ENCODE results near the gene ARMH2.
"Not testable (repeated sequence)": the region's sequence is repeated elsewhere in the genome, so short reads cannot be mapped to it uniquely, and the experiment has no call there.

ARMH2 gene

DNA sequence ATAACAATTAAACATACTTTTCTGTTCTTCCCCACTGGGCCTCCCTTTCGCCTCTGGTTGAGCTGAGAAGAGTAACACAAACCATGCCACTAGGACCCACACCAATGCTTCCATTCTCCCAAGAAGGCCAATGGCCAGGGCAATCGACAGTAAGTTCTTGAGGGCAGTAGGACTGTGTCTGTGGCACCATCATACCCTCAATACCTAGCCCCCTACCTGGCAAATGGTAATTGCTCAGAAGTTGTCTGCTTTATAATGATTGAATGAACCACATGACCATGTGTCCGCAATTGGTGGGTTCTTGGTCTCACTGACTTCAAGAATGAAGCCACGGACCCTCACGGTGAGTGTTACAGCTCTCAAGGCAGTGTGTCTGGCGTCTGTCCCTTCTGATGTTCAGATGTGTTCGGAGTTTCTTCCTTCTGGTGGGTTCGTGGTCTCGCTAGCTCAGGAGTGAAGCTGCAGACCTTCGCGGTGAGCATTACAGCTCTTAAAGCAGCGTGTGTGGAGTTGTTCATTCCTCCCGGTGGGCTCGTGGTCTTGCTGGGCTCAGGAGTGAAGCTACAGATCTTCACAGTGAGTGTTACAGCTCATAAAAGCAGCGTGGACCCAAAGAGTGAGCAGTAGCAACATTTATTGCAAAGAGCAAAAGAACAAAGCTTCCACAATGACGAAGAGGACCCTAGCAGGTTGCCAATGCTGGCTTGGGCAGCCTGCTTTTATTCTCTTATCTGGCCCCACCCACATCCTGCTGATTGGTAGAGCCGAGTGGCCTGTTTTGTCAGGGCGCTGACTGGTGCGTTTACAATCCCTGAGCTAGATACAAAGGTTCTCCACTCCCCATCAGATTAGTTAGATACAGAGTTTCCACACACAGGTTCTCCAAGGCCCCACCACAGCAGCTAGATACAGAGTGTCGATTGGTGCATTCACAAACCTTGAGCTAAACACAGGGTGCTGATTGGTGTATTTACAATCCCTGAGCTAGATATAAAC lies 33.6 kb downstream of the ARMH2 start:
- not testable (repeated sequence) for DNase-seq (ENCODE audit: low read depth in 3 of 3)

DNA sequence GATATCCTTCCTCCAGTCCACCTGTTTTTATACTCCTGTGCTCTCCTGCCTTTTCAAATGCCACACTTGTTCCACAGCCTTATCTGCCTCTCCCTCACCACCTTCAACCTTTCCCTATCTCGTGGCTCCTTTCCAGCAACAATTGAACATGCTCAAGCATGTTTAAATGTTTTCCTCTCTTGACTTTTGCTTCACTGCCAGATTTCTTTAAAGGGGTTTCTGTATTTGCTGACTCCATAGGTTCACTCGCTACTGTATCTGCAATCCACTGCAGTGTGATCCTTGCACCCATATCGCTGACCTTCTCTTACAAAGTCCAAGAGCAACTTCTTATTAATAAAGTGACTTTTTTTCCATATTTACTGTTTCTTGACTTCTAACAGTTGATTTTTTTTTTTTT lies 35.1 kb downstream of the ARMH2 start:
- DNase-seq (ENCODE audit: low read depth in 3 of 3): no peak

DNA sequence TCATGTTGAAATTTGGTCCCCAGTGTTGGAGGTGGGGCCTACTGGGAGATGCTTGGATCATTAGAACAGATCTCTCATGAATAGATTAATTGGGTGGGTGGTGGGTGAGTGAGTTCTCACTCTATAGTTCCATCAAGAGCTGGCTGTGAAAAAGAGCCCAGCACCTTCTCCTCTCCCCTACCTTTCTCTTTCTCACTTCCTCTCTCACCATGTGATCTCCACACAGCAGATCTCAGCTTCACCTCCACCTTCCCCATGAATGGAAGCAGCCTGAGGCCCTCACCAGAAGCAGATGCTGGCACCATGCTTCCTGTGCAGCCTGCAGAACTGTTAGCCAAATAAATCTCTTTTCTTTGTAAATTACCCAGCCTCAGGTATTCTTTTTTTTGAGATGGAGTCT lies 36.9 kb downstream of the ARMH2 start:
- no peak for DNase-seq (ENCODE audit: low read depth in 3 of 3)

DNA sequence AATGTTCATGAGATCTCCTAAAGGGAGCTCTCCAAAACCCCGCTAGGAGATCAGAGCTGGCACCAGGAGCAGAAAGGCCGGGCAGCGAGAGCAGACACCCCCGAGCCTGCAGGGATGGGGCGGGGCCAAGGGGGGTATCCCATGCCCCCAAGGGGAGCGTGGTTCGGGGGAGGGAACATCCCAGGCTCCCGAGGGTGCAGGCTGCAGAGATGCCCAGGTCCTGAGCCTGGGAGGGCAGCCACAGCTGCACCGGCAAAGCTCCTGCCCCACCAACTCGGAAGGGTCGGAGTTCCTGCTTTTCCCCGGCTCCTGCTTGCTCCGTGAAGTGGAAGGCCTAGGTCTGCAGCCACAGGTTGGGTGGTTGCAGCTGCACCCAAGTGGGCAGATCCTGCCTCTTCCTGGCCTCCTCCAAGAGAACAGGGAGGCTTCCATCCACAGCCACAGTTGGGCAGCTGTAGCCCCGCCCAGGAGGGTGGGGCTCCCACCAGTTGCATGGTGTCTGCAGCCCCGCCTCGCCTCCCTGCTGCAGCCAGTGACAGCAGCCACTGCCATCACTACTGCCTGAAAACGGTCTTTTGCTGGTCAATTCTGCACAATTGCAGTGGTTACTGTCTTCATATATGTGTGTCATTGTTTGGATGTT lies 37.4 kb downstream of the ARMH2 start:
- DNase-seq (ENCODE audit: low read depth in 3 of 3): no peak

DNA sequence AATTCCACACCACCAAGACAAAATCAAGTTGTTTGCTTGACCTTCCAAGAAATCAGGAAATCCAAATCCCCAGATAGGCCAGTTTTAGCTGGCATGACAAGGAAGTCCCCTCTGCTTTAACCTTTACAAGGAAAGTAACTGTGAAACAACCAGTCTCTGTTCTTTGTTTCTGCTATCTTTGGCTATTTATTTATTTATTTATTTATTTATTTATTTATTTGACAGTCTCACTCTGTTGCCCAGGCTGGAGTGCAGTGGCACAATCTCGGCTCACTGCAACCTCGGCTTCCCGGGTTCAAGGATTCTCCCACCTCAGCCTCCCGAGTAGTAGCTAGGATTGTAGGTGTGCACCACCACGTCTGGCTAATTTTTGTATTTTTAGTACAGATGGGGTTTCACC lies 38.5 kb downstream of the ARMH2 start:
- DNase-seq (ENCODE audit: low read depth in 3 of 3): no peak

DNA sequence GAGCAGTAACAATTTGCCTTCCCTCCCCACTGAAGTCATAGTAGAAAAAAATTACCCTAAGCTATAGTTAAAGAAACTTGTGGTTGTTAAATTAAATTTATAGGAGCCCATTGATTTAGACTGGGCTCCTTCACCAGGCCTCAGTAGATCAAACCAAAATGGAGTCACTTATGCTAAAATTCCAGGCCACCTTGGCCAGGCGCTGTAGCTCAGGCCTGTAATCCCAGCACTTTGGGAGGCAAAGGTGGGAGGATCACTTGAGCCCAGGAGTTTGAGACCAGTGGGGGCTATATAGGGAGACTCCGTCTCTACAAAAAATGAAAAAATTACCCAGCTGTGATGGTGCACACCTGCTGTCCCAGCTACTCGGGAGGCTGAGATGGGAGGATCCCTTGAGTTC lies 39.0 kb downstream of the ARMH2 start:
- DNase-seq (ENCODE audit: low read depth in 3 of 3): no peak

DNA sequence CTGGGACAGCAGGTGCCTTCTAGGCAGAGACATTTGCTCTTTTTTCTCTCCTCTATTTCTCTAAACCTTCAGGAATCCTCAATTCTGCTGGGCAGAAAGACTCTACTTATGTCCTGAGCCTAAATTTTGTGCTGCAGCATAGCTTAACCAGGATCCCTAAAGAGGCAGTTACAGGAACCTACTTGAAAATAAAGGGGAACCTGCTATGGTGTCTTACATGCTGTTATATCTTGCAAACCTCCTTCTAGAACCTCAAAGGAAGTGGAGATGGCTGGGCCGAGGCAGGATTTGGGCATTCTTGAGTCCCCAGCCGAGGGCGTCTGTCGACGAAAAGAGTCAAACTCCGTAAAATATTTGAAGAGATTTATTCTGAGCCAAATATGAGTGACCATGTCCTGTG lies 41.1 kb downstream of the ARMH2 start:
- DNase-seq (ENCODE audit: low read depth in 3 of 3): no peak

DNA sequence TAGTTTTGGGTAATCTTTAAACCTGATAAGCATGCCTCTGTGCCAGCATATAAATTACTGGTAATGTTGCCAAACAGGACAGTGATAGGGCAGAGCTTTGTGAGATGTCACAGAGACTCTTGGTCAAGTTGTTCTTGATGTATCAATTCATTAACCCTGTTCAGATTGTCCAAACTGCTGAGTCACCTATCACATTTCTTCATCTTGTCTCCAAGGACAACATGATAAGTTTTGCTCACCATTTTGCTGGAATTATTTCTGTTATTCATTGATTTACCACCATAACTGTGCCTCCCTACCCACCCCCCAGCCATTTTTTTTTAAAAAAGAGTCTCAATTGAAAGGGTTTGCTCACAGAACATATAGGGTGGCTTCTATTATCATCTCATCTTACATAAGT lies 43.4 kb downstream of the ARMH2 start:
- DNase-seq (ENCODE audit: low read depth in 3 of 3): no peak

DNA sequence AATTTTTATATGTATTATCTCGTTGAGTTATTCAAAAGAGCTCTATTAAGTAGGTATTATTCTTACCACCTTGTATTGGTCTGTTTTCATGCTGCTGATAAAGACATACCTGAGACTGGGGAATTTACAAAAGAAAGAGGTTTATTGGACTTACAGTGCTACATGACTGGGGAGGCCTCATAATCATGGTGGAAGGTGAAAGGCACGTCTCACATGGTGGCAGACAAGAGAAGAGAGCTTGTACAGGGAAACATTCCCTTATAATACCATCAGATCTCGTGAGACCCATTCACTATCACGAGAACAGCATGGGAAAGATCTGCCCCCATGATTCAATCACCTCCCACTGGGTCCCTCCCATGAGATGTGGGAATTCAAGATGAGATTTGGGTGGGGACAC lies 44.3 kb downstream of the ARMH2 start:
- DNase-seq (ENCODE audit: low read depth in 3 of 3): not testable (repeated sequence)

DNA sequence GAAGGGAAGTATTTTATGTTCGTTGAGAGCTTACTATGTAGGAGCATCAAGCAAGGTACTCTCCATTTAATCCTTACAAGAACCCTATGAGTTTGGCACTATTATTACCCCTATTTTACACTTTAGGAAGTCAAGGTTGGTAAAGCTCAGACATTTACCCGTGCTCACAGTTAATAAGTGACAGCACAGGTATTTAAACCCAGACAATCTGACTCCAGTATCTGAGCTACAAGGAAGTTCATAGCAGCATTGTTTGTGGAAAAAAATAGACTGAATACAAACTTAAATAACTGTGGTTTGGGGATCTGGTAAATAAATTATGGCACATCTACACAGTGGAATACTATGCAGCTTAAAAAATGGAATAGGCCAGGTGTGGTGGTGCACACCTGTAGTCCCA lies 45.2 kb downstream of the ARMH2 start:
- no peak for DNase-seq (ENCODE audit: low read depth in 3 of 3)

DNA sequence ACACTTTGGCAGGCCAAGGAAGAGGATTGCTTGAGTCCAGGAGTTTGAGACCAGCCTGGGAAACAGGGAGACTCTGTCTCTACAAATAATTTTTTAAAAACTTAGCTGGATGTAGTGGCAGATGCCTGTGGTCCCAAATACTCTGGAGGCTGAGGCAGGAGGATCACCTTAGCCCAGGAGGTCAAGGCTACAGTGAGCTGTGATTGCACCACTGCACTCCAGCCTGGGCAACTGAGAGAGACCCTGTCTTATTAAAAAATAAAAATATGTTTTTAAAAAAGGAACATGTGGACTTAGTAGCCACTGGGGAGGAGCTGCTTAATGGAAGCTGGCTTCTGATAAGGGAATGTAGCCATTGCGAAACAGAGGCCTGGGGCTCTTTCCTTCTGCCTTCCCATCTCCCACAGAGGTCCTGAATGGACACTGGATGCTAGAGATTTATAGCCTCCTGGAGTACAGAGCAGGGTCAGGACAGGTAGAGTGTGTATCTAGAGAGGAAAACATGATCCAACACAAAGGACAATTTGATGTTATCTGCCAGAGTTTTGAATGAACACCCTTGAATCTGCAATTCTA lies 45.7 kb downstream of the ARMH2 start:
- DNase-seq (ENCODE audit: low read depth in 3 of 3): no peak

DNA sequence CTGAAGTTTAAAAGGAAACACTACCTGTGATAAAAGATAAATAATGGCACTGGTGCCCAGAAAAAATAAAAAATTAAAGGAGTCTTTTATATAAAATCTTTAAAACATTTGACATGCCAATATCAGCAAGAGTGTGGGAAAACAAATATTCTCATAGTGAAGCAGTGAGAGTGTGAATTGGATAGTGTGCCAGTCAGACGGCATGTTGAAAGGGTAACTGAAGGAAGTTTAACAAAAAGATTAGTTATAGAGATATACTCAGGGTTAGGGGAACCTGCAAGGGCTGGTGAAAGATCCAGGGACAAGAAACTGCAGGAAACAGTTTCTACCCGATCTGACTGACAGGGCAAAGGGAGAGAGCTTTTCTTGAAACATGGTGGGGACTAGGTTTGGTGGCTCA lies 46.2 kb downstream of the ARMH2 start:
- no peak for DNase-seq (ENCODE audit: low read depth in 3 of 3)

DNA sequence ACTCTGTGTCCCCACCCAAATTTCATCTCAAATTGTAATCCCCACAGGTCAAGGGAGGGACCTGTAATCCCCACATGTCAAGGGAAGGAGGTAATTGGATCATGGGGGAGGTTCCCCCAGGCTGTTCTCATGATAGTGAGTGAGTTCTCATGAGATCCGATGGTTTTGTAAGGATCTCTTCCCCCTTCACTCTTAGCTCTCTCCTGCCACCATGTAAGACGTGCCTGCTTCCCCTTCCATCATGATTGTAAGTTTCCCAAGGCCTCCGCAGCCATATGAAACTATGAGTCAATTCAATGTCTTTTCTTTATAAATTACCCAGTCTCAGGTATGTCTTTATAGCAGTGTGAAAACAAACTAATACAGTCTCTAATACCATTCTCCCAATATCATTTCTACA lies 47.8 kb downstream of the ARMH2 start:
- DNase-seq (ENCODE audit: low read depth in 3 of 3): not testable (repeated sequence)

DNA sequence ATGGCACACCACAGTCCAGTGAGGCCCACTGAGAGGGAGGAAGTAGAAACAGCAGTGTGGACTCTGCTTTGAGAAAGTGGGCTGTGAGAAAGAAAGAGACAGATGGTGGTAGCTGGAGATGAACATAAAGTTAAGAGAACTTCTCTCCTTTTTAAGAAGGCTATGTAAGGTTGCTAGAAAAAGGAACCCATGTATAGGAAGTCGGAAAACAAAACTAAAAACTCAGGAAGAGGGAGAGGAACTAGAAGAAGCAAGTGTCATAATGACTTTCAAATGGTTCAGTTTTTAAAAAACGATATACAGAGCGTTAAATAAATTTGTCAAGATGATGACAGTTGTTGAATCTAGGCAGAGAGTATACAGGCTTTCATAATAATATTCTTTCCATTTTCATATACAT lies 49.4 kb downstream of the ARMH2 start:
- DNase-seq (ENCODE audit: low read depth in 3 of 3): no peak
